Erythroblast (primary cell): ENCODE measurements around the gene CAPS.

Experiments
- GATA1 ChIP-seq: IDR thresholded peaks from 2 replicates; pipeline ENCODE4 v1.6.1; 2011; ENCODE audit warnings: low read depth, mild to moderate bottlenecking, control low read depth, low read length, moderate library complexity
- POLR2A ChIP-seq: IDR thresholded peaks from 2 replicates; pipeline ENCODE4 v1.6.1; 2011; ENCODE audit warnings: mild to moderate bottlenecking, low read length

DNA sequence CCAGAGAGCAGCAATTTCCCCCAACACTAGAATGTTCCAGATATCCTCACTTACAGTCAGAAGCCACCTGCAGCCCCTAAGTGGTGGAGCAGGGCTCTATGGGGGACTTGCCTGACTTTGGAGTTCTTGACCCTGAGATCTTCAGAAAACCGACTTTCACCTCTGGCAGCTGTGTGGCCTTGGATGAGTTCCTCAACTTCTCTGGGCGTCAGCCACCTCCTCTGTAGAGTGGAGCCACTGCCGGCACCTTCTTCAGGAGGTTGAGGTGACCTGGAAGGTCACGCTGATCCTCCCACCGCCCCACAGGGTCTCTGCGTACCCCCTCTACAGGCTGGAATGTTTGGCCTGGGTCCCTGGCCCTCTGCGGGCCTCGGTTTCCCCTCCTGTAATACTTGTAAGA lies 36.6 kb upstream of the CAPS start:
- no peak for TF ChIP-seq POLR2A
- TF ChIP-seq GATA1 = no peak
